NCI-H1436 treated with DMSO at 0.1 percent for 48 hours (cell line): ENCODE results near the gene VILL.
"Not testable (repeated sequence)": the region's sequence is repeated elsewhere in the genome, so short reads cannot be mapped to it uniquely, and the experiment has no call there.

Experiments
- DNase-seq: peaks from one replicate; lab custom pipeline; 2025; lab: John Stamatoyannopoulos, UW

The VILL gene

GRCh38 chr3:38036286-38036685 is 45.7 kb downstream of the VILL start:
- DNase-seq: no peak

DNA sequence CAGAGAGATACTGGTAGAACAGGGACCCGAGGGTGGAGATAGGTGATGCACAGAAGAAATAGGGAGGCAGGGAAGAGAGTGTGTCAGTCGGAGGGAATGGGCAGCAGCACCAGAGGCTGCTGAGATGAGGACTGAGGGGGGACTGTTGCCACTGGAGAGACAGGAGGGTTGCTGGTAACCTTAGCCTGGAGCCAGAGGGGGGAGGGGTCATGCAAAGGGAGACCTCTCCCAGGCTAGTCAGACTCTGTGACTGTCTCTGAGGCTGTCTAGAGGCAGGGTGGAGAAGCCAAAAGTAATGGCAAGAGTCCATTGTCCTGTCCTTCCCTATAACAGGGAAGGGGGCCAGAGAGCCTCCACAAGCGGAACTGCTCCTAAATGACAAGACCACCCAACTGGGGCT is 46.3 kb downstream of the VILL start:
- no peak for DNase-seq

GRCh38 chr3:38038447-38038911 is 47.9 kb downstream of the VILL start:
- DNase-seq: no peak

- no peak for DNase-seq
Measured at GRCh38 chr3:38039101-38039898, 48.7 kb downstream of the VILL start, which contains the start of gene DLEC1. Gene DLEC1 (plus strand): TSS chr3:38039208. CDS start chr3:38039226, 18 bp downstream.

- DNase-seq: no peak
Measured at GRCh38 chr3:38039899-38040261, 49.3 kb downstream of the VILL start.

- DNase-seq: no peak
Measured at GRCh38 chr3:38040401-38040800, 49.8 kb downstream of the VILL start.

GRCh38 chr3:38043486-38043885 is 52.9 kb downstream of the VILL start:
- DNase-seq: no peak

- DNase-seq: no peak
Measured at GRCh38 chr3:38046027-38046426, 55.4 kb downstream of the VILL start.

DNA sequence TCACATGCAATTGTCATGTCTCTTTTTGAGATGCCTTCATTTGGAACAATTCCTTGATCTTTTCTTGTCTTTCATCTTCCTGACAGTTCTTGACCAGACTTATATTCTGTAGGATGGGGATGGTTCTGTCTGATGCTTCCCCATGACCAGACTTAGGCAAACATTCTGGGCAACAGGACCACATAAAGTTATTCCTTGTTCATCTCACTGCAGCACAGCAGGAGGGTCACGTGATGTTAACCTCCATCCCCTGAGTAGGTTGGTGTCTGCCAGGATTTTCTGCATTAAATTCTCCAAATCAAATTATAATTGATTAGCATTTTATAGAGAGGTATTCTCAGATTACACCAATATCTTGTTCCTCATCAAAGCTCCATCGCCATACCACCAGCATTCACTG is 56.2 kb downstream of the VILL start:
- no peak for DNase-seq

DNA sequence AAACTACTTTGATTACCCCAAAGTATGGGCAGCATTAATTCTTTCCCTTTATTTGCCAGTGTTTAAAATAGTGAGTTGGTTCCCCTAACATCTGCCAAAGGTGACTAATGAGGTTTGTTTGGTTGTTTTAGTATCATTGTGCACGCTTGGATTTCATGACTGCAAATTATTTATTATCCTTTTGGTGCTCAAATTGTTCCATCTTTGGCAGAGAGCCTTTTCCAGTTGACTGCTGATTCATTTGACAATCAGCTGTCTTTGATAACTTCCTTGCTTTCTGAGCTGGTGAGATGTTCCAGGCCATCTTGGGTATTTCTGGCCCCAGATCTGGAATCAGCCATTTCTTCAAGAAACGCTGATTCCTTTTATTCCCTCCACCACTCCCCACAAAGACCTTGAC is 57.3 kb downstream of the VILL start:
- DNase-seq: no peak

DNA sequence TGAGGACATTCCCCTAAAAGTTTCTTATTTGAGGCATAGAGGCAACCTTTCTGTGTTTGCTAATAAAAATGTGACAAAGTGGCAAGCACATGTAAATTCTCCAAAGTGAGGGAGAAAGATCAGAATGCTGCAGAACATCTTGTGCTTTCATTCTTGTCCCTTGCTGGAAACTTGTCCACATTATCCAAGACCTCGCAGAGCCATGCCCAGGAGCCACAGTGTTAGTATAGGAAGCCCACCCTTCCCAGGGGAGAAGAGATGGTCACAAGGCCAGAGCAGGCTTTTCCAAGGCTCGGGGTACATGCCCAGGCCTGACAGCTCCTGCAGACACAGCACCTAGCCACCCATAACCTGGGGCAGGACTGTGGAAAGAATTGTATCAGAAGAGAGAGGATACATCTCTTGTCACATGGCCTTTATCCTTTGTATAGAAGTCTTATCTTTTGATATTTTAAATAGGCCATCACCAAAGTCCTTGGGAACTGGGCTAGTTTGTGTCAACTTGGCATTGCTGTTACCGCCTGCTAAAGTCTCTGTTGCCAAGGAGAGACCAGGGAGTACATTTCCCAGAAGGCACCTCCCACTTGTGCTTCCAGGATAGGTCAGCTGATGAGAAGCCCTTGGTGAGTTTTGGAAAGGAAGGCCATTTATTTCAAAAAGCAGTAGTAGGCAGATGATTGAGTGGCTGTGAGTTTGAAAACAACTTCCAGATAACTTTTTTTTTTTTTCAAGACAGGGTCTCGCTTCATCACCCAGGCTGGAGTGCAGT is 59.0 kb downstream of the VILL start:
- no peak for DNase-seq

DNA sequence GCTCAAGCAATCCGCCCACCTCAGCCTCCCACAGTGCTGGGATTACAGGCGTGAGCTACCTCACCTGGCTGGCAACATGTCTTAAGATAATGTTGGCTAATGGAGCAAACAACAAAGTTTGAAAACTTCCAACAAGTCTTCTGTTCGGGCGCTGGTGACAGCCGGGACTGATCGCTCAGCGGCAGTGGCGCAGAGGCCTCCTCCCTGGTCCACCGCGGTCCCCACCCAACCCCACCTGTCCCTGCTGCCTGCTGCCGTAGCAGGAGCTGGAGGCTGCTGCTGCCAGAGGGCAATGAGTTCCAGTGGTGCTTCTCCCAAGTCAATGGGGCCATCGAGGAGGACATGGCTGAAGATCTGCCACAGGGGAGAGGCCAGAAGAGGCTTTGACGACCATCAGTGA is 60.5 kb downstream of the VILL start:
- no peak for DNase-seq

GRCh38 chr3:38053286-38053685 is 62.7 kb downstream of the VILL start:
- DNase-seq: not testable (repeated sequence)

DNA sequence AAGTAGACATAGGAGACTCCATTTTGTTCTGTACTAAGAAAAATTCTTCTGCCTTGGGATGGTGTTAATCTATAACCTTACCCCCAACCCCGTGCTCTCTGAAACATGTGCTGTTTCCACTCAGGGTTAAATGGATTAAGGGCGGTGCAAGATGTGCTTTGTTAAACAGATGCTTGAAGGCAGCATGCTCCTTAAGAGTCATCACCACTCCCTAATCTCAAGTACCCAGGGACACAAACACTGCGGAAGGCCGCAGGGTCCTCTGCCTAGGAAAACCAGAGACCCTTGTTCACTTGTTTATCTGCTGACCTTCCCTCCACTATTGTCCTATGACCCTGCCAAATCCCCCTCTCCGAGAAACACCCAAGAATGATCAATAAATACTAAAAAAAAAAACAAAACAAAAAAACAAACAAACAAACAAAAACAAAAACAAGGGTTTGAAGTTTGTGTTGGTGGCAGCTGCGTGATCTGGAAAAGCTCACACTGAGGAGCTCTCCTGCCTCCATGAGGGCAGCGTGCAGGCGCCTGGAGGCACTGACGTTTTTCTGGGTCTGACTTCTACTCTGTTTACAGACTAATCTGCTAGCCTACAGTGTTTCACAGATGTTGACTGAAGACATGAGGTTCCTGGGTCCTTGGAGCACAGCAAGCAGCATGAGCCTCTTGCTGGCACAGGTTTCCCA is 63.4 kb downstream of the VILL start:
- not testable (repeated sequence) for DNase-seq

- DNase-seq: no peak
Measured at GRCh38 chr3:38054499-38055001, 64.0 kb downstream of the VILL start.
